Camera-type eye (tissue), 1 donor: ENCODE results near the gene SAA1. TPM values are rescaled to one million over a fixed set of nuclear protein-coding genes. Genes with fewer than 3 reads are reported as not detected.

Source experiments
- total RNA-seq: library from RNA; depleted of rRNA; stranded (reverse); fragments of >200 nt; gene quantifications from one replicate; pipeline ENCODE4 v1.2.3, GENCODE V29; 2014

Gene SAA1
- not detected for total RNA-seq

GRCh38 chr11:18265949-18266348, at the start of gene SAA1:
SAA1 (plus strand) TSS chr11:18266264; CDS start chr11:18266888, 624 bp downstream.

DNA sequence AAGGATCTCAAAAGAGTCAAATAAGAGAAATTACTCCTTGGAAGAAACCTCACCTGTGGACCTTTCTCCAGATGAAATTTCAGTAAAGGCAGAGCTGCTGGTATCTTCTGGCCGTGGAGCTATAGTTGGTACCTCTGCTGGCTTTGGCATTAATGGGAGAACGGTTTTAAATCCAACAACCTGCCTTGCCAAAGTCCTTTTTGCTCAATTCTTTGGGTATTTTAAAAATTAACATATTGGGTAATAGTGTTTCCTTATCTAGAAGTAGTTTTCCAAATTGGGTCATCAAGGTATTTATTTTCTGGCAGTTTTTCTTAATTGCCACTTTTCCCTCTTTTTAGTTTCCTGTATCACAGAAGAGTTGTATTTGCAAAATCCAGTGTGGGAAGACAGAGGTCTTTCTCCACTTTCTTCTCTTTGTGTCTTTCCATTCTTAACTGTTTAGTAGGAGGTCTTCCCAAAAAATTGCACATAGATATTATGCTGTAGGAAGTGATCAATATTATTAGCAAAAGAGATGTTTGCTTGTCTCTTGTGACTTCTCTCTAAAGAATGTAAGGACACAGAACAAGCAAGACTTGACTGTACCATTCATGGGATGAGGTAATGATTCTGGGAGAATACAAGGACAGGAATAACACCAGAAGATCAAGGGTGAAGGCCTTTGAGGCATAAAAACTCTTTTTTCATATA, 29.3 kb upstream of the SAA1 start, which contains the start of gene SAA4:
TSS of gene SAA4 (minus strand) at position 139 of the 693 bp plus-strand sequence. CDS start 876 bp downstream, outside the sequence.

GRCh38 chr11:18248561-18248960, 17.5 kb upstream of the SAA1 start, which contains the start of gene SAA2:
SAA2 (minus strand) TSS chr11:18248668; CDS start chr11:18248011, 657 bp downstream.

Other genes with a start within 250 kb of the SAA1 start
- gene TPH1, start 220.0 kb upstream of the SAA1 start, total RNA-seq, result 4.3 TPM
- 24.8 TPM for gene SAAL1, start 160.2 kb upstream of the SAA1 start, total RNA-seq
- gene MRGPRX3, start 133.7 kb upstream of the SAA1 start, total RNA-seq, result not detected
- gene MRGPRX4, start 93.4 kb upstream of the SAA1 start, total RNA-seq, result not detected
- not detected for gene SAA4, start 29.5 kb upstream of the SAA1 start, total RNA-seq
- gene SAA2, start 17.6 kb upstream of the SAA1 start, total RNA-seq, result 0.99 TPM
- gene HPS5, start 55.9 kb downstream of the SAA1 start, total RNA-seq, result 43.2 TPM
- gene GTF2H1, start 56.3 kb downstream of the SAA1 start, total RNA-seq, result 94.6 TPM
- 507 TPM for gene LDHA, start 128.3 kb downstream of the SAA1 start, total RNA-seq
- not detected for gene LDHC, start 146.1 kb downstream of the SAA1 start, total RNA-seq
- not detected for gene LDHAL6A, start 189.6 kb downstream of the SAA1 start, total RNA-seq